GM21360 (cell line): ENCODE measurements around the gene PDHA1.

Experiments used
- ATAC-seq: cut with Tn5 transposase; IDR thresholded peaks from one replicate; pipeline ENCODE4 v1.9.1; 2021; ENCODE audit warnings: mild to moderate bottlenecking, moderate library complexity; ENCODE audit not compliant: unreplicated experiment

The PDHA1 gene

DNA sequence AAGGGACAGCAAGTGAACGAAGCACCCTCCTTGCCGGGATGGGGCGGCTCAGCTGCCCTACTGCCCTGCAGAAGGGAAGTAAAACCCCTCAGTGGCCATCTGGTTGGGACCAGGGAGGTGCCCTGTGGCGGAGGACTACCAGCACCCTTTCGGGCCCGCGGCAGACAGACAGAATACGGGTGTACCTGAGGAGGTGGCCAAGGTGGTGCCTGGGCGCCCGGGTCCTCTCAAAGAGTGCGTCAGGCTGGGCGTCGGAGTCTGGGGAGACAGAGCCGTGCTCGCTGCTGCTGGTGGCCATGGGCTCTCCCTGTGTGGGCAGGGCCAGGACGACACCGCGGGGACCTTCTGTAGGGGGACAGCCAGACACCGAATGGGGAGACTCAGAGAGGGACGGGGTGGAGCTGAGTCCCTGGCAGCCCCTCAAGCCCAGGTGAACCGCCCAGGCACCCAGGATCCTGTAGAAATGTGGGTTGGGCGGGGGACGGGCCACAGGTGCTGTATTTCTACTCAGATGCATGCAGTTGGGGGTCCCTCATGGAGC, 29.7 kb downstream of the PDHA1 start:
- ATAC-seq: no peak

GRCh38 chrX:19375546-19375945, 31.8 kb downstream of the PDHA1 start:
- ATAC-seq: no peak

- ATAC-seq: no peak
These were observed 34.1 kb downstream of the PDHA1 start for GRCh38 chrX:19377799-19378198.

DNA sequence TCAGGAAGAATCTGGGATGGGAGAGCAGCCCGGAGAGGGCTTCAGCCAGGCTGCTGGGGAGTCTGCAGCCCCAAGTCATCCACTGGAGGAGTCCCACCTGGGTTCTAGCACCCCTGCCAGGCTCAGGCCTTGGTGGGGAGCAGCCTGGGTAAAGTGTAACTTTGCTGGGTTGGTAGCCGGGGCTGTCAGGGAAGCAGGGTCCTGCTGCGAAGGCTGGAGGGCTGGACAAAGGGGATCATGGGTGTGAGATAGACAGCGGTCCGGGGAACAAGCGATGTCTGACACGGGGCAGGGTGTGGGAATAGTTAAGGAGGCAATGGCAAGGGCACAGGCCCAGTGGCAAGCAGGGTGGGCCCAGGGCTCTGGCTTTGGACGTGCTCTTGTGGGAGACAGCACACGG, 37.6 kb downstream of the PDHA1 start:
- ATAC-seq: no peak

GRCh38 chrX:19382555-19383145, 38.9 kb downstream of the PDHA1 start:
- ATAC-seq: no peak

DNA sequence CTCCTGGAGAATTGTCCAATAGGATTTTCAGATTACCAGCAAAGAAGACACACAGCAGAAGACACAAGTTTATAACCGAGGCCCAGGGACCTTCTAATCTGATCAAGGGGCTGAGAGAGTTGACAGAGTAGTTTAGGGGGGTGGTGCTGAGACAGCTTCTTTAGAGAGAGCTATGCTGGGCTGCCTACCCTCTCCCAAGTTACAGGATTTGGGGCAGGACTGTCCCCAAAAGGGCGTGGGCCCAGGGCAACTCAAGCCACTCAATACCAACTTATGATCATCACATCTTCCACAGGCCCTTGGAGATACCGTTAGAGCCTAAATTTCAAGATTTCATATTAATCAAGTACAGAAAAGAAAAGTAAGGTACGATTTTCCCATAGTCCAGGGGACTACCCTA, 43.0 kb downstream of the PDHA1 start:
- ATAC-seq: no peak

DNA sequence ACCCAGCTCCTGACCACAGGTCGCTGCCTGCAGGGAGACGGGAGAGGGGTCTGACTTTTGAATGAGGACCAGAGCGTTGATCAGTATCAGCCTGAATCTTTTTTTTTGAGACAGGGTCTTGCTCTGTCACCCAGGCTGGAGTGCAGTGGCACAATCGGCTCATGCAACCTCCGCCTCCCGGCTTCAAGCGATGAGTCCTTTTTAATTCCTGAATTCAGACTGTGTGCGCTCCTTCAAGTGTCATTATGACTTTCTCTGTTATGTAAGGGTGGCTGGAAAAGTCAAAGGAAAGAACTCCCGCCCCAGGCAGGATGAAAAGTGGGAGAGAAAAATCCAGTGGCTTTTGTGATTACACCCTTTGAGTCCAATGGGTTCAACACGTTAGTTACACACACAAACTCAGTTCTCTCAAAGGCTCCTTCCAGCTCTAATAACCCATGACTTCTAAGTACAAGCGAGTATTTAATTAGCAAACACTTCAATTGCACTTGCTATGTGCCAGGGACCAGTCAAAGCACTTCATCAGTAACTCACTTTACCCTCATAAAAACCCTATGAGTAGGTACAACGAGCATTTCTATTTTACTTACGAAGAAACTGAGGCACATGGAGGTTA, 44.4 kb downstream of the PDHA1 start:
- no peak for ATAC-seq

DNA sequence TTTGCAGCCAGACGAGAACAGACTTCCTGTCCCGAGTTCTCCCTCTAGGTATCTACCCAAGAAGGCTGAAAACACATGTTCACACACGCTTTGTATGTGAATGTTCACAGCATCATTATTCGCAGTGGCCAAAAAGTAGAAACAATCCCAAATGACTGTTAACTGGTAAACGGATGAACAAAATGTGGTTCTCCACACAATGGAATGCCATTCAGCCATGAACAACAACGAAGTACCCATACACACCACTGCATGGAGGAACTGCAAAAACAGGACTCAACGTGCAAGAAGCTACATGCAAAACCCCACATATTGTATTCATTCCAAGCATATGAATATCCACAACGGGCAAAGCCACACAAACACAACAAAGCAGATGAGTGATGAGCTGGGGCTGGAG, 45.0 kb downstream of the PDHA1 start:
- ATAC-seq: no peak

GRCh38 chrX:19389227-19389845, 45.6 kb downstream of the PDHA1 start:
- ATAC-seq: no peak

- ATAC-seq: no peak
These were observed 48.4 kb downstream of the PDHA1 start for GRCh38 chrX:19392078-19392477.

- ATAC-seq: no peak
These were observed 49.0 kb downstream of the PDHA1 start for GRCh38 chrX:19392703-19393102.

- no peak for ATAC-seq
These were observed 60.0 kb downstream of the PDHA1 start for GRCh38 chrX:19403696-19404095.

DNA sequence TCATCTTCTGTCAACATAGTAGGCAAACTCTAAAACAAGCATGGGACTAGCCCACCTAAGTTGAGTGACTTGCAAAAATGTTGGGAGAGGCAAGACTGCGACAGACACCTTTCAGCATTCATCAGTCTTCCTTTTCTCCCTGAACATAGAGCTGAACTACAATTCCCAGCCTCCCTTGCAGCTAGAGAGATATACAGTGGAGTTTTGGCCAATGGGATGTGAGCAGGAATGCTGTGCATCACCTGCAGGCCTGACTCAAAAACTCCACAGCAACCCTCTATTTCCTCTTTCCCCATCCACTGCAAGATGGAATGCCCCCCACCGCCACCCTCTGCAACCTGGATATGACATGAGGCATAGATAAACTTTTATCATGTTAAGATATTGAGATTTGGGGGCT, 66.5 kb downstream of the PDHA1 start:
- ATAC-seq: no peak
